SKM-1 treated with dmso at 0.1 percent for 144 hours (cell line): ENCODE data around the gene ANGPTL5.
"Not testable (repeated sequence)": the region's sequence is repeated elsewhere in the genome, so short reads cannot be mapped to it uniquely, and the experiment has no call there.

Experiments
- DNase-seq: peaks from one replicate; lab custom pipeline; 2025; ENCODE audit not compliant: unreplicated experiment; lab: John Stamatoyannopoulos, UW

ANGPTL5 gene

GRCh38 chr11:101916422-101916821, at the start of gene ANGPTL5:
Gene ANGPTL5, minus strand, starts transcription at chr11:101916522. Its CDS starts 8,613 bp downstream, at chr11:101907909.
- DNase-seq = no peak

- DNase-seq = not testable (repeated sequence)
These were observed 47.9 kb upstream of the ANGPTL5 start for GRCh38 chr11:101964200-101964599.

GRCh38 chr11:101960231-101960630, 43.9 kb upstream of the ANGPTL5 start:
- no peak for DNase-seq

- DNase-seq = no peak
These were observed 39.4 kb upstream of the ANGPTL5 start for GRCh38 chr11:101955701-101956100.

GRCh38 chr11:101955278-101955677, 39.0 kb upstream of the ANGPTL5 start:
- DNase-seq = no peak

- DNase-seq = no peak
These were observed 33.4 kb upstream of the ANGPTL5 start for GRCh38 chr11:101949680-101950220.

- no peak for DNase-seq
These were observed 29.1 kb upstream of the ANGPTL5 start for GRCh38 chr11:101945448-101945847.

GRCh38 chr11:101944923-101945322, 28.6 kb upstream of the ANGPTL5 start:
- DNase-seq = no peak

- no peak for DNase-seq
These were observed 24.7 kb upstream of the ANGPTL5 start for GRCh38 chr11:101940901-101941520.

GRCh38 chr11:101931692-101932091, 15.4 kb upstream of the ANGPTL5 start:
- no peak for DNase-seq

GRCh38 chr11:101929294-101929915, 13.1 kb upstream of the ANGPTL5 start:
- no peak for DNase-seq

- DNase-seq = no peak
These were observed 7.2 kb upstream of the ANGPTL5 start for GRCh38 chr11:101923554-101923953.

- no peak for DNase-seq
These were observed 4.7 kb upstream of the ANGPTL5 start for GRCh38 chr11:101920992-101921391.

- DNase-seq = no peak
These were observed 904 bp upstream of the ANGPTL5 start for GRCh38 chr11:101917226-101917625.

GRCh38 chr11:101915791-101916291, 481 bp downstream of the ANGPTL5 start:
- DNase-seq = peak; percentile 84

GRCh38 chr11:101914738-101915426, 1.4 kb downstream of the ANGPTL5 start, which contains the start of gene CEP126:
Gene CEP126, plus strand, starts transcription at chr11:101915010. Its CDS starts 275 bp downstream, at chr11:101915285.
- peak; percentile 83 for DNase-seq

- no peak for DNase-seq
These were observed 2.0 kb downstream of the ANGPTL5 start for GRCh38 chr11:101914341-101914737.

GRCh38 chr11:101913656-101914055, 2.7 kb downstream of the ANGPTL5 start:
- no peak for DNase-seq

GRCh38 chr11:101912823-101913284, 3.5 kb downstream of the ANGPTL5 start:
- DNase-seq = no peak

- DNase-seq = no peak
These were observed 7.2 kb downstream of the ANGPTL5 start for GRCh38 chr11:101909087-101909486.

GRCh38 chr11:101907815-101908214, 8.5 kb downstream of the ANGPTL5 start:
- no peak for DNase-seq
